HG03521 (cell line): Measurements from ENCODE around the gene THUMPD3.
A peak's percentile ranks its signal among the peaks of the same experiment; 100 is the strongest.

ENCODE experiments used
- ATAC-seq: cut with Tn5 transposase; IDR thresholded peaks from one replicate; pipeline ENCODE4 v1.9.1; 2021; ENCODE audit warnings: mild to moderate bottlenecking, moderate library complexity; ENCODE audit not compliant: unreplicated experiment

THUMPD3 gene

DNA sequence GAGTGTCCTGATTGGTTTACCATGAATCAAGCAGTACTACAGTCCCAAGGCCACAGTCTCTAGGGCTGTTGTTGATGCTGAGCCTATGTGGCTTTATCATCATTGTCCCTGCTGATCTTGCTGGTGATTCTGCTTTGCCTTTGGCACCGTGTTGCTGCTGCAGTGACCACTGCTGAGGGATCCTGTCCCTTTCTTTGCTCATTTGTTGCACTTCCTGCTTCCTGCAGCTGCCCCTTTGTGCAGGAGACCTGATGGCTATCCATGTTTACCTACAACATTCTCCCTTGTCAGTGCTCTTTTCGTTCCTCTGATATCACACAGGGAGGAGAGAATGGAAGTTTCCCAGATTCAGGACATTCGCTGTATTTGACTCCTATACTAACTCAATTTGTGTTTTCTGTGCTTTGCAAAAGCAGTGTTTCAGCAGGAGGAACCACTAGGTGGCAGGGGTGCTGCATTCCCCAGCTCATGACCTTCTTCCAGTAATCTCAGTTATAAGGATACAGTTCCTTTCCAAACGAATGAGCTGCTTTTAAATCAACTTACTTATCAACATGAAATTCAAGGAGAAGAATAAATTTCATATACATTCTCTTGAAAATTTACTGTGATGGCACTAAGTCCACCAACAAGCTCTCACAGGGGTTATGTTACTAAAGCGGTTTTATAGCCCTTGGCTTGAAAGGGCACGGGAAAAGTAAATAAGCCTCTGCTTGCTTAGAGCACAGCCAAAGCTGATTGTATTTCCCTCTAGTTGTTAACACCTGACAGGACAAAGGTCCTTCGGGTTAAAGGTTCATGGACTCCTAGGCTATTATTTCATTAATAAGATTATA, 9.7 kb upstream of the THUMPD3 start:
- ATAC-seq, result no peak

DNA sequence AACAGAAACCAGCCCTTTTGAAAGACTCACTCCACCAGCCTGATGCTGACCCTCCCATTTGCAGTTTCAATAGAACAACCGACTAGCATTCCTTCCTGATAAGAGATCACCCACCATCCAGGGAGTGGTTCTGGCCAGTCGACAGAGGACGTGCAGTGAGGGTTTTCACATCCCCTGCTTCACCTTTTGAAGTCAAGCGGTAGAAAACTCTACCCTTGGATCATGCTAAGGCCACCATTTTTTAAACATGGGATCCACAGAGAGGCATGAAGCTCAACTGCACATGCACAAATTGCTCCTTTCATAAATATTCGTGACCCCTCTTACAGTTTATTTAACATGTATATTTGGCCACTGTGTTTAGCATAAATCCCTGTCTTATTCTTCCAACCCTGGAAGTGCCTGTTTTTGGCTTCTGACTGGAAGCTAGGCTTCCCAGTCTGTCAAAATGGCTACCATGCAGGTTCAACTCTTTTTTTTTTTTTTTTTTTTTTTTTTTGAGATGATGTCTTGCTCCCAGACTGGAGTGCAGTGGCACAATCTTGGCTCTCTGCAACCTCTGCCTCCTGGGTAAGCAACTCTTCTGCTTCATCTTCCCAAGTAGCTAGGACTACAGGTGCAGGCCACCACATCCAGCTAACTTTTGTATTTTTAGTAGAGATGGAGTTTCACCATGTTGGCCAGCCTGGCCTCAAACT, 1.0 kb upstream of the THUMPD3 start:
- no peak for ATAC-seq

DNA sequence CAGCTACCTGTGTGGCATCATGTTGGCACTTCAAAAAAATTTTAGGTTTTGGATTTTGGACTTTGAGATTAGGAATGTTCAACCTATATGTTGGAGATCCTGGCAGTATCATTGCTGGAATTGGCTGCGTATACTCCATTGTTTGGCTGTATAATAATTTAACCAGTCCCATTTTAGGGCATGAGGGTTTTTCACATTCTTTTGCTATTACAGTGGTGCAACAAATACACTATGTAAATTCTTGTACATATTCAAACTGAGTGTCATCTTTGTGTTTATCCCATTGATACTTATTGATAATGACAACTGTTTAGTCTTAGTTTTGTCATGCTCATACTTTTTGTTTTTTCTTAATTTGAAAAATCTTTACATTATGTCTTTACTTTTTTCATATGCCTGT, 6.7 kb downstream of the THUMPD3 start:
- ATAC-seq, result no peak

DNA sequence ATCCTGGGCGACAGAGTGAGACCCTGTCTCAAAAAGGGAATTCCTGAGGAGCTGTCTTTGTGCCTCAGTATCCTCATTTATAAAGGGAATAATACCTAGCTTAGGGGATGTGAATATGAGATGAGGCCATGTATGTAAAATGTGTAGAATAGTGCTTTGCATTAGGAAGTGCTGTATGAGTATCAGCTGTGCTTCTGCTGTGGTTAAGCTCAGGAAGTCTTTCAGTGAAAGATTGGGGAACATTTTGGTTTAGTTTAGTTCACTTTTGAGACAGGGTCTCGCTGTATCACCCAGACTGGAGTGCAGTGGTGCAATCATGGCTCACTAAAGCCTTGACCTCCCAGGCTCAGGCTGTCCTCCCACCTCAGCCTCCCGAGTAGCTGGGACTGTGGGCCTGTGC, 10.6 kb downstream of the THUMPD3 start:
- ATAC-seq, result no peak

DNA sequence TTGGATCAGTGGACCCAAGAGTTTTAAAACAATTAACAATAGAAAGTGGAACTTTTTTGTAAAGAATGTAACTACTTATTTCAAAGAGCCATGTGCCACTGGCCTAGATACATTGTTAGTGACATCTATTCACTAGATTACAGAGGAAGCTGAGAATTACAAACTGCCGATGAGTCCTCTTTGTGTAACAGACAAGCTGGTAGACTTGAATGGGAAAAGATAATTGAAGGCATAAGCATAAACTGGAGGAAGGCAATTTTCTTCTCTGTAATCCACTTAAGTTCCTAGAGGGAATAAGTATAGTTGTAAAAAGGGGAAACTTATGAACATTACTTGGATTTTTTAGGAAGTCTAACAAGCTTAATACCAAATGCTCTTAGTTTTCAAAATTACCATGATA, 15.1 kb downstream of the THUMPD3 start:
- ATAC-seq, result no peak

DNA sequence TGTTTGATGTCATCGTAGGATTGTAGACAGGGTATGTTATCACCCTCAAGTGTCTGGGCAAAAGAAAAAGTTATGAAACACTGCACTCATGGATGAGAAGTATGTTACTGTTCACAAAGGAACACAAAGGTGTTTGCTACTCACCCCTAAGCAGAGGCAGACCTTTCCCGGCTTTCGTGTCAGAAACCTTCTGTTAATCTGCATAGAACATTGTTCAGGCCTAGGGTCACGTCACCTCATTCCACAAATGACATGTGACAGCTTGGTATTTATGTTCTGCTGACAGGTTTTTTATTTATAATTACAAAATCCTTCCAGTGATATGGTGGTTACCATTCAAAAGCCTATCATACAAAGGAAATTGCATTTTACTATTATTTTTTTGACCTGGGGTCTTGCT, 16.5 kb downstream of the THUMPD3 start:
- ATAC-seq, result no peak

DNA sequence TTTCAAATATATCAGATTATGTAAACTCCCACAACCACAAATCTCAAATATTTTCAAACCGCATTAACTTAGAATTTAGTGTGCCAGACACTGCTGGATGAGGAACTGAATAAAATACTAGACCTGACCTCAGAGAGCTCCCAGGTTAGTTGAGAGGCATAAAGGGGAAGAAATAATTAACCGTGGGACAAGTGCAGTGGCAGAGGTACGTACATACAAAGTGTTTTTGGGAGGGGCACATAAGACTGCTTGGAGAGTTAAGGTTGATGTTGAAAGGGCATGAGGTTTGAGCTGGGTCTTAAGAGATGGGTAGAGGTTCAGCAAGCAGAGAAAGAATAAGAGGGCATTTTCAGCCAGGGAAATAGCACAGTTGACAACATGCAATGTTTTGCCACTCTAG, 17.2 kb downstream of the THUMPD3 start:
- no peak for ATAC-seq

DNA sequence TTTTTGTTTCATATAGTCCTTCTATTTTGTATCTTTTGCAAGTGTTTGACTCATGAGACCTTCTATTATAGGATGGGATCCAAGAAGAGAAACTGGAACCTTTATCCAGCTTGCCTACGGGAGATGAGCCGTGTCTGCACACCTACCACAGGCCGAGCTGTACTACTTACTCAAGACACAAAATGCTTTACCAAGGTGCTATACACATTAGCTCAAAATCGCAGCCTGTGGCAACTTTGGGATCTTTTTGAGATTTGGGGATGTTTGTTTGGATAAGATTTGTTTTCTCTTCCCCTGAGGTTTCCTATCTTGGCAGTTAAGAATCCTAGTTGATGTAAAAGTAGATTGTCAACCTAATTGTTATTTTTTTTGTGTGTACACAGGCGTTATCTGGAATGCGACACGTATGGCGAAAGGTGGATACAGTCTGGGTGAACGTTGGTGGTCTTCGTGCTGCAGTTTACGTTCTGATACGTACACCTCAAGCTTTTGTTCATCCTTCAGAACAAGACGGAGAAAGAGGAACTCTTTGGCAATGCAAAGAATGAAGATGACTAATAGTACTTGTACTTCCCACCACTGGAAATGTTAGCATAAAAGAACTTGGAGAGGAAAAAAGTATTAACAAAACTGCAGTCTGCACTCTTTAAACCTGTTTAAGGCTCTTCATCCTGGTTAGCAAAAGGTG, 21.4 kb downstream of the THUMPD3 start:
- no peak for ATAC-seq

DNA sequence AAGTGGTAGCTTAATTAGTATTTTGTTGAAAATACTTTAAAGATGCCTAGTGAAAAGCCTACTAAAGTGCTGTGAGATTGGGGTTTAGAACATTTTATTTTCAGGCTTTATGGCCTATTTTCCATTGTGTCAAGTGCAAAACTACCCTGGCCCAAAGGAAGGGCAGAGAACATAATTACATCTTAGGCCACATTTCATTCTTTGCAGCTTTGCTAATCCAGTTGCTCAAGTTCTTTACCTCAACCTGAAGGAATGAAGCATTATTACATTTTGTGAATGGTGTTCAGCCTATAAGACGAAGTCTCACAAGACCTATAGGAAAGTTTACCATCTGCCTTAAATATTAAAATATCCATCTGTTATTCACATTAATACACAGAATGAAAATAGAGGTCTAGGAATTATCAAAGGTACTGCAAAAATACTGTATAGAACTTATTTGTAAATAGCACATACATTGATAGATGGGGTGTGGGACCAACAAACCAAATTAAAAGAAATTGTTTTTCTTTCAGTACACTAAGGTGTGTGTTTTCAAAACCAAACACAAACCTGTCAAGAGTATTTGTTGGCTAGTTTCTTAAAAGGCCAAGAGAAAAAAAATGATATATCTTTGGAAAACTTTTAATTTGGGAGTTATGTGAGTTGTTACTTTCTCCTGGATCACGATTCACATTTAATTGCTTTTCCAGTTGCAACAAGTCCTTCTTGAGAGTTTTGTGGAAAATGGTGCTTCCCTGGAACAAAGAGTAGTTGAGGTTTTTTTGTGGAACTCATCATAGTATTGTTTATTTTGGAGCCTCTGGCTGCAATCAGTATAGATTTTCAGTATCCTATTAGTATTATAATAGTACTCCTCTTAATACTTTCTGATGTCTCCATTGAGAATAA, 22.6 kb downstream of the THUMPD3 start:
- ATAC-seq, result no peak

DNA sequence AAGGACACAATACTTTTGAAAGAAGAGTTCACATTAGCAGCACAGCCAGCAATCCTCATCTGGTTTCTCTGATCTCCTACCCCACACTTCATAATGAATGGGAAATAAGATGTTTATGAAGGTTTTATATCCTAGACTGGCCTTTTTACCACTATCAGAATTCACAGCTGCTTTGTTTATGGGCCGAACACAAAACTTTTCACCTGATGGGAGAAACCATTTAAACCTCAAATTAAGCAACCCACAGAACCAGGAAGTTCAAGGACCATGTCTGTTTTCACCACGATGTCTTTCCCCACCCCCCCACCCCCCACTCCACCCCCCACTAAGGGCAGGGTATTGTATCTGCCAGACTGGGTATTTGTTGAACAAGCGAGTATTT, 23.2 kb downstream of the THUMPD3 start:
- no peak for ATAC-seq

DNA sequence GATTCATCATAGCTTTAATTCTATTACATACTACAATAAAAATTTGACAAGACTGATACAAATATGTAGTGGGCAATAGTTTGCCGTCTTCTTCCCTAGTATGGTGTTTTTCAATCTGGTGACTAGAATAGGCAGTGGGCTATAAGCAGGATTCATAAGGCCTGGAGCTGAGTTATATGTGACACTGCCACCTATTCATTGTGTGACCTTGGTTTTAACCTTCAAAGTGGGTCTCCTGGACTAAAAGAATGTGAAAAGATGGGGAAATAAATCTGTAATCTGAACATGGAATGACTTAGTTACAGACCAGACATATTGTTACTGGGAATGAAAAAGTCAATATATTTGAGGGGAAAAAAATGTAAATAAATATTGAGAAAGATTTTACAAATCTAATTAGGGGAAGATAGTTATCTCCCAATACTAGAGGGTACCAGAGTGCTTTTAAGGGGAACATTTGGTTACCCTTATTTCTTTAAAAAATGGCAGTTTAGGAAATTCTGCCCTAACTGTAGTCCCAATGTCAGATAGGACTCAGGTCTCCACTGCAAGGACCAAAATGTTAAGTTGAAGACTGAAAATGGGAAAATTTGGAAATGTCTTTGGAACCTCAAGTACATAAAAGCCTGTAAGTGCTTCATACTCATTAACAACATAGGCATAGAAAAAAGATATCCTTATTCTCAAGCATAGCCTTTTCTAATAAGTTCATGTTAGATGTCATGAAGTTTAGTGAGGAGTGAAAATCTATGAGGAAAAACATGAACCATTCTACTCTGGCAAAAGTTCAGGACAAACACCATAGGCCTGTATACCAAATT, 23.9 kb downstream of the THUMPD3 start:
- ATAC-seq, result no peak

DNA sequence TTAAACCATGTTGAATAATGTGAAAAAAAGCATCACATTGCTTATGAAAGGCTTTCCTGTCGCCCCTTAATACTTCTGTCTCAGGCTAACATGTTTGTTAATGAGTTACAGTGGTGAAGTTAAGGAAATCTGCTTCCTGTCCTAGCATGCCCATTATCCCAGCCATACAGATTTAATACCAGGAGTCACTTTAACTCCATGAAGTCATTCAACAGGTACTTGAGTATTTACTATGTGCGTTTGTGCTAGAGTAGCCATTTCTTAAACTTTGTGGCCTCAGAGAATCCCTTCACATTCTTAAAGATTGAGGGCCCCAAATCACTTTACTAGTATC, 24.4 kb downstream of the THUMPD3 start:
- no peak for ATAC-seq

DNA sequence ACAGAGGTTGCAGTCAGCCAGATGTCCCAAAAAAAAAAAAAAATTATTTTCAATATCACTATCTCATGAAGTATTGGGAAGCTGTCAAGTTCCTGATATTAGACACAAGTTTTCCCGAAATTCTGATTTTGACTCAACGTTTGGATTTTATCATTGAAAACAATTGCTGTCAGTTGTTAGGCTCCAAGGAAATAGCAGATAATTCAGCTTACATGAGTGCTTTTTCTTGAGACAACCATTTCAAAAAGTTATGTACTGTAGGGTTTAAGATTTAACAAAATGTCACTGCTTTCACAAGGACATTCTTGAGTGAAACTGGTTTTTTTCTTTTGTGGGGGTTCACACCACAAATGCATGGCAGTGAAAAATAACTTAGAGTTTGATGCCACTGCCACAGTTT, 25.3 kb downstream of the THUMPD3 start:
- no peak for ATAC-seq

DNA sequence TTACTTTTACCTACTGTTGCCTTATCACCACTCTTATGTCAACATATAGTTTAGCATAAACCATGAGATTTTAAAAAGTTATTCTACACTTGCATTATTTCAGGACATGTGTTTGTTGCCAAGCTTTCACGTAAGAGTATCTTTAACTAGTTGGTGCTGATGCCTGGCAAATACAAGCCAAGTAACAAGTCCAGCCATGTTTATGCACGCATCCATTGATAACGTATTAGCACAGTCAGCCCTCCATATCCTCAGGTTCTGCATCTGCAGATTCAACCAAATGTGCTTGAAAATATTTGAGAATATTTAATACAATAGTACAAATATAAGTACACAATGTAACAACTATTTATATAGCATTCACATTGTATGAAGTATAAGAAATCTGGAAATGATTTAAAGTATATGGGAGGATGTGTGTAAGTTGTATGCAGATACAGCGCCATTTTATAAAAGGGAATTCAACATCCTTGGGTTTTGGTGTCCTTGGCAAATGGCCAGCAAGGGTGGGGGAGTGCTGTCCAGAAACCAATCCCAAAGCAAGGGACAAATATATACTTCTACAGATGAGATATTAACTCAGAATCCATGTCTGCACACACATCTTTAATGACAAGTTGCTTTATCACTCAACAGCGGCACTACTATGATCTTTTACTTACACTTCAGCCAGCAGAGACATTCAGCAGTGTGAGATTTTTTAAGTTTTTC, 25.9 kb downstream of the THUMPD3 start:
- no peak for ATAC-seq

DNA sequence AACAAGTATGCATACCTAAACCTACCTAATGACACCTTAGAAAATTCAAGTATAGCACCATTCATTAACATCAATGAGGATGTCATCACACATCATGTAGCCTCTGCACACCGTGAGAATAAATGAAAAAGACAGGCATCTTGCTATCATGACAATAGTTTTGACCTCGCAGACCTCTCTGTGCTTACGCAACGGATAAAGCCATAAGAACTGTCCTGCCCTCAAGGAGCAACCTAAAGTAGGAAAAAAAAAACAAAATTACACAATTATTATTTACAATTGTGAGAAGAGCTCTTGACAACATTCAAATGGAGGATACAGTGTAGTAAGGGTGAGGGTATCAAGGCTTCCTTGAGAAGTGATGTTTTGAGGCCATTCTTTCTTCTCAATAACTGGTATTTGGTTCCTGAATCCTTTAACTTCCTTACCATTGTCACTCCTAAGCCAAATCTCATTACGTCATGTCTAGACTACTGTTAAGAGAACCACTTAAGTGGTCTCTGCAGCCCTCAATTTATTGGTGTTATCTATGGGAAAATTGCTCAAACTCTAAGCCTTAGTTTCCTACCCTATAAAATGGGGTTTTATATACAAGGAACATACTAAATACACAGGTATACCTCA, 27.5 kb downstream of the THUMPD3 start:
- no peak for ATAC-seq

DNA sequence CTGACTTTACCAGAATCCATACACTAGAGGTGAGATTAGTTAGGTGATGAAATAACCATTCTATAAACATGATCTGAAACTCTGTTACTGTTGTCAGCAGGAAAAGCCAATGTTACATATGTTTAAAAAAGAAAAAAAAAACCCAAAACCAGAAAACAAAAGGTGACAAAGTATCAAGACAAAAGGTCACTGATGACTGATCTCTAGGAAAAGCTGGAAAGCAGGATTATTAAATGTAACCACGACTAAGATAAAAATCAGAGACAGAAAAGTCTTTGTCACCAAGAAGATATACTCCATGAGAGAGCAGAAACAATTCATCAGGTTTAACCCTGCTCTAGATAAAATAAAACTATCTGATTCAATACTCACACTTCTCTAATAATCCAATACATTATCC, 29.2 kb downstream of the THUMPD3 start:
- no peak for ATAC-seq

DNA sequence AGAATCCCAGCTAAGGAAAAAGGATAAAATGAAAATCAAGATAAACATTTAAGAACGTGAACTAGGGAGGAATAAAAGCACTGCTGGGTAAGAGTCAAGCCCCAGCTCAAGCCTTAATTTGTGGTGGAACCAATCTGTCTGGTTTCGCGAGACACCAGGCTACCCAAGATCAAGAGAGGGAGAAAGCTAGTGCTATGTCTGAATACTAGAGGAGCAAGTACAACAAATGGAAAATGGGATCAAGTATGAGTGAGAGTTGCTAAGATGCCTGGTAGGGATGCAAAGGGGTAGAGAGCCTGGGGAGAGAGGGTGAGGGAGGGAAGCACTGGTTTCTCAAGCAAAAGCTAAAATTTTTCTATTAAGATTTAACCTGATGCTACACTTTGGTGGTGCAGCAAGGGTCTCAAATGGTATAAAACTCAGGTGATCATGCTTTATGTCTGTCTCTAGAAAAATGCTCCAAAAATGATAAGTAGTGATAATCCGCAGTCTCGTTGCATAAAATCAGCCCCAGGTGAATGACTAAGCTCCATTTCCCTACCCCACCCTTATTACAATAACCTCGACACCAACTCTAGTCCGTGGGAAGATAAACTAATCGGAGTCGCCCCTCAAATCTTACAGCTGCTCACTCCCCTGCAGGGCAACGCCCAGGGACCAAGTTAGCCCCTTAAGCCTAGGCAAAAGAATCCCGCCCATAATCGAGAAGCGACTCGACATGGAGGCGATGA, 32.9 kb downstream of the THUMPD3 start:
- no peak for ATAC-seq

DNA sequence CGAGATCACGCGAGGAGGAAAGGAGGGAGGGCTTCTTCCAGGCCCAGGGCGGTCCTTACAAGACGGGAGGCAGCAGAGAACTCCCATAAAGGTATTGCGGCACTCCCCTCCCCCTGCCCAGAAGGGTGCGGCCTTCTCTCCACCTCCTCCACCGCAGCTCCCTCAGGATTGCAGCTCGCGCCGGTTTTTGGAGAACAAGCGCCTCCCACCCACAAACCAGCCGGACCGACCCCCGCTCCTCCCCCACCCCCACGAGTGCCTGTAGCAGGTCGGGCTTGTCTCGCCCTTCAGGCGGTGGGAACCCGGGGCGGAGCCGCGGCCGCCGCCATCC, 33.4 kb downstream of the THUMPD3 start:
- ATAC-seq, result peak; percentile 14
